Heart left ventricle (tissue), 16 donors: ENCODE results near the gene MPRIP. TPM values are rescaled to one million over a fixed set of nuclear protein-coding genes. Genes with fewer than 3 reads are reported as not detected.
A peak's percentile ranks its signal among the peaks of the same experiment; 100 is the strongest.

Source experiments
- ATAC-seq, 4 donors: fragments of 200-7000 bp; cut with Tn5 transposase; one replicate each; pipeline ENCODE4 v1.9.1; 2020 to 2022; ENCODE audit warnings: moderate library complexity in 4 of 4, mild to moderate bottlenecking in 3 of 4, moderate number of reproducible peaks in 1 of 4
- DNase-seq, 5 donors: peaks; one replicate each; pipeline ENCODE4 v3.0.0-alpha.2; 2020
- H3K27ac ChIP-seq, 12 donors: fragments of 200-600 bp; sonication (generic) in 4 of 12; one replicate each; pipeline versions ENCODE4 v1.5.0 to v1.8.0; 2016 to 2022; ENCODE audit warnings: mild to moderate bottlenecking in 2 of 12
- H3K27me3 ChIP-seq, 9 donors: fragments of 200-600 bp; sonication (generic) in 2 of 9; one replicate each; pipeline versions ENCODE4 v1.5.1 to v1.8.0; 2016 to 2022; ENCODE audit warnings: mild to moderate bottlenecking in 3 of 9
- H3K36me3 ChIP-seq, 9 donors: fragments of 200-600 bp; sonication (generic) in 2 of 9; one replicate each; pipeline versions ENCODE4 v1.5.0 to v1.8.0; 2018 to 2022; ENCODE audit warnings: mild to moderate bottlenecking in 2 of 9
- H3K4me1 ChIP-seq, 12 donors: fragments of 200-600 bp; sonication (generic) in 4 of 12; one replicate each; pipeline versions ENCODE4 v1.5.0 to v1.8.0; 2016 to 2022; ENCODE audit warnings: mild to moderate bottlenecking in 3 of 12
- H3K4me3 ChIP-seq, 12 donors: fragments of 200-600 bp; sonication (generic) in 4 of 12; one replicate each; pipeline versions ENCODE4 v1.5.0 to v1.8.0; 2017 to 2022; ENCODE audit warnings: mild to moderate bottlenecking in 9 of 12, moderate library complexity in 4 of 12
- H3K9me3 ChIP-seq, 12 donors: fragments of 200-600 bp; sonication (generic) in 4 of 12; one replicate each; pipeline versions ENCODE4 v1.5.0 to v1.8.0; 2016 to 2022; ENCODE audit warnings: mild to moderate bottlenecking in 1 of 12
- POLR2A ChIP-seq, 2 donors: fragments of 450-650 bp; IDR thresholded peaks; one replicate each; pipeline ENCODE4 v1.6.1; 2017; ENCODE audit warnings: antibody characterized with exemption in 2 of 2, mild to moderate bottlenecking in 2 of 2, moderate library complexity in 2 of 2
- WGBS, 4 donors: extraction: QIAGEN DNeasy Blood & Tissue Kit in 2 of 4; methylation state at CpG; one replicate each; pipeline versions ENCODE4 v1.1.5 to v1.1.7; 2013 to 2018; 5-methylcytosine and 5-hydroxymethylcytosine counted together
- intact Hi-C, 10 donors: fragments of 100-400 bp; cut with DNase I; formaldehyde crosslinking; loops; one replicate each; pipeline versions ENCODE4 v1.11.1 to v1.14.2; 2022
- polyA plus RNA-seq, 2 donors: library from polyadenylated mRNA; stranded (reverse); fragments of 200-250 nt; gene quantifications; one replicate each; pipeline ENCODE4 v1.2.3, GENCODE V29; 2013
- total RNA-seq, 9 donors: library from RNA; depleted of rRNA in 2 of 9; stranded (reverse); fragments of >200 nt in 2 of 9; fragmentation: NEBNext Ultra II Directional in 3 of 9; extraction: Animal tissue kit (Norgen Biotek cat#: 25700) in 3 of 9; gene quantifications; one replicate each; pipeline versions ENCODE4 v1.1.0 to v1.2.4, GENCODE V29; 2016 to 2023
- TF ChIP-seq, protein P1 (sequence below), 12 donors: fragments of 200-600 bp; sonication (generic) in 4 of 12; IDR thresholded peaks; one replicate each; pipeline versions ENCODE4 v1.5.0 to v1.8.0; 2018 to 2022; ENCODE audit warnings: antibody characterized with exemption in 12 of 12, mild to moderate bottlenecking in 5 of 12
- donor health status: ischemic (EF 13 %, LVEDD 7.1; RV severe dilation, severe dysfunction).
- donor health status: healthy with polysubstance abuse.
- donor health status: DM: no; HTN: yes; CAD: no.
- donor health status: DM: no; HTN: no; CAD: no.
- donor health status: ischemic (EF 25% LVEDD 6.9; RV normal size, moderate dysfunction).
- donor health status: ischemic (EF 25% LVEDD 5.7; RV mildly dilated, moderate dysfunction).
- donor health status: healthy.
- donor health status: DM: yes; HTN: yes; CAD: no.
- donor health status: ischemic (EF 35%, LVEDD 5.7; RV mildly dilated, moderate dysfunction).
- donor health status: nonischemic (EF 11% LVEDD 7.7; RV severe dilation, severe dysfunction).
- donor health status: DM: yes; HTN: yes; CAD: no.
- donor health status: PGD.
- donor health status: ischemic (EF 29% LVEDD 5.4; RV normal size, mild dysfunction).
- donor health status: nonischemic (EF 23%, LVEDD 6.1; RV moderate dilation, normal function).

The MPRIP gene
- total and polyA plus RNA-seq, 11 donors, result 131 to 686 (median 343) TPM

DNA sequence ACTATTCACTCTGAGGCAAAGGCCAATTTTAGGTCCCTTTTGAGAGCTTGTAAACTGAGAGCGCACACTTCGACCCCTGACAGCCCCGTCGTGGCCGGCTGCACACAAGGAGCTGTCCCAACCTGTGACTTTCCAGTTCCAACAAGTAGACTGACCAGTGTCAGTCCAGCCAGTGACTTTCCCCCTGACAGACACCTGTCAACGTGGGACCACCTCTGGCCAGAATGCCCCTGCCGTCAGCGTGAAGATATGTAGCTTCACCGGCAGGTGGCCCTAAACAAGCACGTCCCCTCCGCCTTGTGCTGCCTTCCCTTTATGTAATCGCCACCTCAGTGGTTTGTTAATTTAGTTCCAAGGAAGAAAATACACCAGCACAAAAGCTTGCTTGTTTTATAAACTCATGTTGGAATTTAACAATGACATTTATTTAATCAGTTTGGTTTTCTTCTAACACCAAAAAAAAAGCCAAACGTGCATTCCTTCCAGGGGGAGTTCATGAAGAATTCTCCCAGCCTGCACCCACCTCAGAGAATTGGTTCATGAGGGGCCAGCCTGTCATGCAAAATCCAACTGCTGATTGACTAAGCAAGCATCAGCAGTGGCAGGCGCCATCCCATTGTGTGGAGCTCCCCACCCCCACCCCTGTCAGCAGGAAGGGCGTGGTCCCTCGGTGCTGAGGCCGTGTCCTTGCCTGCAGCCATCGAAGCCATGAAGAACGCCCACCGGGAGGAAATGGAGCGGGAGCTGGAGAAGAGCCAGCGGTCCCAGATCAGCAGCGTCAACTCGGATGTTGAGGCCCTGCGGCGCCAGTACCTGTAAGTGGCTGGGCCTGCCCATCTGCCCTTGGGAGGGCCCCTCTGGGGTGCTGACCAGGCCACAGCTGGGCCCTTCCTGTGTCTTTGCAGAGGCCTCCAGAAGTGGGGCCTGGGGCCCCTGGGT is 130.0 kb downstream of the MPRIP start:
- intact Hi-C loops, result loop anchor here in 1 of 10 donors (5.0 kb wide), 1 partner anchor 65 kb away; the partner anchor contains the start of gene FLCN
- H3K4me3 ChIP-seq, result no peak overlapping the region
- H3K4me1 ChIP-seq, result peaks cover 0 to 40% (median 19%) of the 10 kb centered on the region in 12 donors
- WGBS, 4 donors, result 65 to 67% (median 65%) methylated on average over 26 of the region's 26 CpGs
- ATAC-seq (peak; percentile 64 to 91 (median 72)), DNase-seq (peak; percentile 75 to 85 (median 79))
- peak overlapping the region in 11 of 12 donors; percentile 7 to 79 (median 46) for H3K27ac ChIP-seq
- H3K27me3 ChIP-seq, result no peaks in the 10 kb centered on the region
- peaks cover 6 to 98% (median 84%) of the 10 kb centered on the region in 9 donors for H3K36me3 ChIP-seq
- H3K9me3 ChIP-seq, result no peaks in the 10 kb centered on the region
- no peak for TF ChIP-seq POLR2A (IDR thresholded peaks at IDR 0.05)
- TF ChIP-seq, protein P1, sequence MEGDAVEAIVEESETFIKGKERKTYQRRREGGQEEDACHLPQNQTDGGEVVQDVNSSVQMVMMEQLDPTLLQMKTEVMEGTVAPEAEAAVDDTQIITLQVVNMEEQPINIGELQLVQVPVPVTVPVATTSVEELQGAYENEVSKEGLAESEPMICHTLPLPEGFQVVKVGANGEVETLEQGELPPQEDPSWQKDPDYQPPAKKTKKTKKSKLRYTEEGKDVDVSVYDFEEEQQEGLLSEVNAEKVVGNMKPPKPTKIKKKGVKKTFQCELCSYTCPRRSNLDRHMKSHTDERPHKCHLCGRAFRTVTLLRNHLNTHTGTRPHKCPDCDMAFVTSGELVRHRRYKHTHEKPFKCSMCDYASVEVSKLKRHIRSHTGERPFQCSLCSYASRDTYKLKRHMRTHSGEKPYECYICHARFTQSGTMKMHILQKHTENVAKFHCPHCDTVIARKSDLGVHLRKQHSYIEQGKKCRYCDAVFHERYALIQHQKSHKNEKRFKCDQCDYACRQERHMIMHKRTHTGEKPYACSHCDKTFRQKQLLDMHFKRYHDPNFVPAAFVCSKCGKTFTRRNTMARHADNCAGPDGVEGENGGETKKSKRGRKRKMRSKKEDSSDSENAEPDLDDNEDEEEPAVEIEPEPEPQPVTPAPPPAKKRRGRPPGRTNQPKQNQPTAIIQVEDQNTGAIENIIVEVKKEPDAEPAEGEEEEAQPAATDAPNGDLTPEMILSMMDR (IDR thresholded peaks at IDR 0.05), result no peak

DNA sequence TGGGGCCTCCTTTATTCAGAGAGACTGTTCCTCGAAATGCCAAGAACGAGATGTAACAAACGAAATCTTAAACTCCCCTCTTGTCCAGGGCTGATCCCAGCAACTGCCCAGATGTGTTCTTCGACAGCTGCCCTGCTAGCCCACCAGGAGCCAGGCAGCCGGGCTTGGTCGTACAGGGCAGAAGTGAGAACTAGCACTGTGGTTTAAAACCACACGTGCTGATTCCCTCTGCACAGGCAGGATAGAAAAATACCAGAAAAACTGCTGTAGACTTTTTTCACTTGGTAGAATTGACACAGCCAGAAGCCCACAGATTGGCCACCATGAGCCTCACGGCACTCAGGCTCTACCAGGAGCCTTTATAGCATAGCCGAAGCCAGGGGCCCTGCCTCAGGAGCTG is 130.7 kb downstream of the MPRIP start:
- peaks cover 6 to 98% (median 84%) of the 10 kb centered on the region in 9 donors for H3K36me3 ChIP-seq
- no peaks in the 10 kb centered on the region for H3K27me3 ChIP-seq
- TF ChIP-seq, protein P1 (IDR thresholded peaks at IDR 0.05), result no peak
- TF ChIP-seq POLR2A (IDR thresholded peaks at IDR 0.05), result no peak
- H3K27ac ChIP-seq, result peak overlapping the region in 10 of 12 donors; percentile 7 to 79 (median 48)
- 75 to 84% (median 81%) methylated on average over 8 to 9 of the region's 9 CpGs for WGBS, 4 donors
- intact Hi-C loops, result loop anchor here in 1 of 10 donors (5.0 kb wide), 1 partner anchor 64 kb away; the partner anchor contains the start of gene FLCN
- no peaks in the 10 kb centered on the region for H3K9me3 ChIP-seq
- ATAC-seq (no peak), DNase-seq (peak in 1 of 5 donors; percentile 35)
- H3K4me3 ChIP-seq, result no peak overlapping the region
- peaks cover 0 to 40% (median 19%) of the 10 kb centered on the region in 12 donors for H3K4me1 ChIP-seq

DNA sequence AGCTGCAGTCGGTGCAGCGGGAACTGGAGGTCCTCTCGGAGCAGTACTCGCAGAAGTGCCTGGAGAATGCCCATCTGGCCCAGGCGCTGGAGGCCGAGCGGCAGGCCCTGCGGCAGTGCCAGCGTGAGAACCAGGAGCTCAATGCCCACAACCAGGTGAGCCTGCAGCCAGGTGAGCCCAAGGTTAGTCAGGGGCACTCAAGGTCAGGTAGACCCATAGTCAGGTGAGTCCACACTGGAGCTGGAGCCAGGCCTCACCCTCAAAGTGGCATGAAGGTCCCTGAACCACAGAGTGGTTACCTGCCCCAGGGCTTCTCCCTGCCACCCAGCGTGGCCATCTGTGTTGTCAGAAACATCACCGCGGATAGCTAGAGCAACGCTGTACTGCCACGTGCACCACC is 131.7 kb downstream of the MPRIP start:
- 82 to 95% (median 94%) methylated on average over 11 to 14 of the region's 14 CpGs for WGBS, 4 donors
- ATAC-seq, result no peak
- Histone ChIP-seq H3K4me1 (peaks cover 0 to 40% (median 19%) of the 10 kb centered on the region in 12 donors), H3K4me3 (no peak overlapping the region), H3K36me3 (peaks cover 6 to 98% (median 87%) of the 10 kb centered on the region in 9 donors), H3K9me3 (no peaks in the 10 kb centered on the region), H3K27ac (no peak overlapping the region), H3K27me3 (no peaks in the 10 kb centered on the region)
- TF ChIP-seq POLR2A (IDR thresholded peaks at IDR 0.05), result no peak
- TF ChIP-seq, protein P1 (IDR thresholded peaks at IDR 0.05), result no peak
- DNase-seq, result no peak
- intact Hi-C loops, result loop anchor here in 1 of 10 donors (5.0 kb wide), 1 partner anchor 63 kb away; the partner anchor contains the start of gene FLCN

DNA sequence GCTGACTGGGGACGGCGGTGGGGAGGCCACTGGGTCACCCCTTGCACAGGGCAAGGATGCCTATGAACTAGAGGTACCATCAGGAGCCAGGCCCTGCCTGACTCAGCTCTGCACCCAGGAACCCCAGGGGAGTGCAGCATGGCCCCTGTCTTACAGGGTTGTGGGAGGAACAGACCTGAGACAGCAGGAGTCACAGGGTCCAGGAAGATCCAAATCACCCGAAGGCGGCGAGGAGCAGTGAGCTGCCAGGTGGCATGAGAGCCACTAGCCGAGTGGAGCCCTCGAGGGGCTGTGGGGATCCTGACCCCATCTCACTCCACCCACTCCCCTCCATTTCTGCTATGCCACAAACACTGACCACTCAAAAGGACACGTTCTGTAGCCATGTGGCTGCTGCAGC is 133.1 kb downstream of the MPRIP start:
- 87 to 96% (median 89%) methylated on average over 5 to 8 of the region's 8 CpGs for WGBS, 4 donors
- Histone ChIP-seq H3K27ac (no peak overlapping the region), H3K9me3 (no peaks in the 10 kb centered on the region), H3K36me3 (peaks cover 6 to 100% (median 95%) of the 10 kb centered on the region in 9 donors), H3K4me3 (no peak overlapping the region), H3K4me1 (peaks cover 0 to 50% (median 28%) of the 10 kb centered on the region in 12 donors), H3K27me3 (no peaks in the 10 kb centered on the region)
- no peak for ATAC-seq
- no peak for TF ChIP-seq POLR2A (IDR thresholded peaks at IDR 0.05)
- TF ChIP-seq, protein P1 (IDR thresholded peaks at IDR 0.05), result no peak
- DNase-seq, result peak in 2 of 5 donors; percentile 0 to 17
- intact Hi-C loops, result no loop called here
